ENCODE results near the gene CXorf66. TPM values are rescaled to one million over a fixed set of nuclear protein-coding genes. Genes with fewer than 3 reads are reported as not detected.
"Not testable (repeated sequence)": the region's sequence is repeated elsewhere in the genome, so short reads cannot be mapped to it uniquely, and the experiment has no call there.

Gene CXorf66
- total RNA-seq (2014; rRNA removed; shearing (Covaris generic)): not detected in 2 replicates

DNA sequence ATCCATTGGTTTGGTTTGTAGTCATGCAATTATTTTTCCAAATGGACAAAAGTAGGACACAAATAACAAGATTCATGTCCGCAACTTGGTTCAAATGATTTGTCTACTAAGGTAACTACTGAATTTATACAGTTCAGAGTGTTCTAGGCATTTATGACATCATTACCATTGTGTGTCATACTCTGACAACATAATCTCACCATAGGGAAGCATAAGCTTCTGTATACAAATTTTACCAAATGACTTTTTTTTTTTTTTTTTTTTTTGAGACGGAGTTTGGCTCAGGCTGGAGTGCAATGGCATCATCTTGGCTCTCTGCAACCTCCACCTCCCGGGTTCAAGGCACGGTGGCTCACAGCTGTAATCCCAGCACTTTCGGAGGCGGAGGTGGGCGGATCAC is at the start of gene CXorf66:
TSS of gene CXorf66 (minus strand) at position 101 of the 400 bp plus-strand sequence. CDS start at position 76, 25 bp downstream.
- no peak for DNase-seq (ENCODE audit: low read depth)

DNA sequence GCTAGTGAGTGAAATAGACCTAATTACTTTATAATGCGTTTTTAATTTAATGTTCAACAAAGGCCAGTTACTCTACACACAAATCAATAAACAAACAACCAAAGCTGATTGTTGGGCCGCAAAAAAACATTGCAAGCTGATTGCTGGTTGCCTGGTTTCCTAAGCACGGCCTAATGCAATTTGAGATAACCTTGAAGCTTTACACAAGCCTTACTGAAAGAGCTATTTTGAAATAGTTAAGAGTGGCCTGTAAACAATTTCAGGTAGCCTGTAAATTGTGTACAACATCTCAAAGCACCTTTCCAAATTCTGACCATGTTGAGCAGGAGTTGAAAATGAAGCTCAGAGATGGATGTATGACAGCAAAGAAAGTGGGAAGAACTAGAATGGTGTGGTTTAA is 17.5 kb upstream of the CXorf66 start:
- DNase-seq (ENCODE audit: low read depth): no peak

DNA sequence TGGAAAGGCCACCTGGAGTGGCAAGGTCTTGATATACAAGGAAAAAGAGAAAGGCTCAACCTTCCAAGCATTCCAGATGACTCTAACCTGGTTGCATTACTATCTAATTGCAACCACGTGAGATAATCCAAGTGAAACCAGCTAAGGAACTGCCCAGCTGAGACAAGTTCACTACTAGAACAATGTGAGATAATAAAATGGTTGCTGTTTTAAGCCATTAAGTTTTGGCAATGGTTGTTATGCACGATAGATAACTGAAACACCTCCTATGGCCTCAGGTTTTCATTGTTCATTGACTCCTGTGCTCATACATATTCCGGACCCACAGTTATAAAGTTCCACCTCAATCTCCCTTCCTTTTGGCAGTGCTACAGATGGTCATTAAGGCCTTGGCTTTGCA is 9.2 kb upstream of the CXorf66 start:
- no peak for DNase-seq (ENCODE audit: low read depth)

DNA sequence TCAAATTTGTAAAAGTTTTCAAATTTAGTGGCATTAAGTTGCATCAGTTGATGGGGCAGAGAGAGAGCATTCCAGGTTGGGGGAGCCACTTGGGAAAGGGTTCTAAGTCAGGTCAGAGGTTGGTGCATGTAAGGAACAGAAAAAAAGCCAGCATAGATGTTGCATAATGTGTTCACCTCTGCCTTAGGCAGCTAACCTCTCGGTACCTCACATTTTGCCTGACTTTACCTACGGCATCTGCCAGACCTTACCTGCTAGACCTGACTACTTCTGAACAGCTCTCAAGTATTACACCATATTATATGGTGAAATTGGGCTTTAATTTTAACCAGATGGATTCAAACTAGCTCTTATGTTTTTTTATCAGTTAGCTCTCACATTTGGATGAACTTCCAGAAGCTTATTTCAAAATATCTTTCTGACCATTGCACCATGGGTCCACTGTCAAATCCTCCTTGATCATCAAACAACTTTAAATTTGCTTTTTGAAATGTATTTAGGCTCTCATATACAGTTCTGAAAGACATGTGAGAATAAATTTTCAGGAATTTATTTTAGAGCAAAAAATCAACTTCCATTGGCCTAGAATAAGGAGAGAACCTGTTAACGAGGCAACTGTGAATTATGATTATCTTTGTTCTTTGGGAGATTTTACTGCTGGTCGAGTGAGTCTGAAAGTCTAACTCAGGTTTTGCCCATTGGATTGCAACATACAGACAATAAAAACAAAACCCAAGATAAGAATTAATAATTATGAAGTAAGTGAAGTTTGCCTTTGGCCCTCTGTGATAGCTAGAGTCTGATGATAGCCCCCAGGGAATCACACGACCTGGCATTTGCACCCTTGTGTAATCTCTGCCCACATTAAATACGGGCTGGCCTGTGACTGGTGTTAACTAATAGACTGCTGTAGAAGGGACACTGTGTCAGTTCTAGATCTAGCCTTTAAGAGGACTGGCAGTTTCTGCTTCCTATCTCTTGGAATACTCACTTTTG is 7.6 kb upstream of the CXorf66 start:
- DNase-seq (ENCODE audit: low read depth): no peak

- DNase-seq (ENCODE audit: low read depth): no peak
Measured at GRCh38 chrX:139972113-139972512, 6.8 kb upstream of the CXorf66 start.

GRCh38 chrX:139971394-139971749 is 6.1 kb upstream of the CXorf66 start:
- no peak for DNase-seq (ENCODE audit: low read depth)

DNA sequence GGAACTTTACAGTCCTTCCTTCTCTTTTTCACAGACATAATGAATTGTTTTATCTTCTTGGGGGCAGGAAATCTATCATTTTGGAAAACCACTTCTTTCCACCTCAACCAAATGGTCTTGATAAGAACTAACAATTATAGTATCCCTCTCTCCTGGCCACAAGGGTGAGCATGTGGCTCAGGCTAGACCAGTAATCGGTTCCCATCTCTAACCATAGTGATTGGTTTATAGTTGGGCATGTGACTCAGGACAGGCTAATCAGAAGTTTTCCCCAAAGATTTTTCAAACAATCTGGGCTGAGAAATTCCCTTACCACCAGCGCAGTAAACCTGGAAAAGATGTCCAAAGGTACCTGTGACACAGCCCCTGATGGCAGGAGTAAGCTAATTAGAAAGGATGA is 4.0 kb upstream of the CXorf66 start:
- no peak for DNase-seq (ENCODE audit: low read depth)

DNA sequence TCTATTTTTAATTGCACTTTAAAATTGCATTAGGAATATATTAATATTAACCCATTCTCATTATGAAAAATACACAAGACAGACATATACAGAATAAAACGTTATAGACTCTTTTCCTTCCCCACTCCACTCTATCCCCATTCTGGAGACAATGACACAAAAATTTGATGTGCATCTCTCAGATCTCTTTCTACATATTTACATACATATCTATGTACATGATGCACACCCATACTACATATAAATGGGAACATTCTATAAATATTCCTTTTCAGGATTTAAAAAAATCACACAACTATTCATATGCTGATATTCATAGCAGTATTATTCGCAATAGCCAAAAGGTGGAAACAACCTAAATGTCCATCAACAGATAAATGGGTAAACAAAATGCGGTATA is 2.4 kb upstream of the CXorf66 start:
- DNase-seq (ENCODE audit: low read depth): no peak

DNA sequence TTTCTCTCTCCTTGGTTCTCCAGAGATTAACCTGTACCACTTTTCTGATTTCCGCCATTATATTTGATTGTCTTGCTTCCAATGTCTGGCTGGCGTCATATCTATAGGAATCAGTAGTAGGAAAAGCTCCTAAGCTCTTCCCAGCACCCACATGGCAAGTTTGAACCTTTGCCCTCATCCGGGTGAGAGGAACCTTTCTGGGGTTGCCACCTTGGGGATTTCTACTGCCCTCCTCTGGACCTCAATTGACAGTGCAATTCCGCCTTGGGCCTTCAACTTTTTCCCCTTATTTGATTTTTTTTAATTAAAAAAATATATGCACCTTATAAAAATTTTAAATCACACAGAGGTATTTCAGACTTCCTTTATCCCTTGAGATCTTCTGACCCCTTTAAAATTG is 2.0 kb upstream of the CXorf66 start:
- DNase-seq (ENCODE audit: low read depth): peak; percentile 11

DNA sequence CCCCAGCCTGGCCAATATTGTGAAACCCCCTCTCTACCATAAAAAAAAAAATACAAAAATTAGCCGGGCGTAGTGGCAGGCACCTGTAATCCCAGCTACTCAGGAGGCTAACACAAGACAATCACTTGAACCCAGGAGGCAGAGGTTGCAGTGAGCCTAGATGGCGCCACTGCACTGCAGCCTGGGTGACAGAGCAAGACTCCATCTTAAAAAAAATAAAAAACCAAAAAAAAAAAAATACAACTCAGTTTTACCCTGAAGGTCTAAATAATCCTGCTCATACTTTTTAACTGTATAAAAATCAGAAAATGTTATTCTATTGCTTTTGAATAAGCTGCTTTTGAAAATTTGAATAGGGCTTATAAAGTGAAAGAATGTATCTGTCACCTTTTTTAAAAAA is 838 bp upstream of the CXorf66 start:
- not testable (repeated sequence) for DNase-seq (ENCODE audit: low read depth)

GRCh38 chrX:139961091-139961490 is 4.2 kb downstream of the CXorf66 start:
- not testable (repeated sequence) for DNase-seq (ENCODE audit: low read depth)

DNA sequence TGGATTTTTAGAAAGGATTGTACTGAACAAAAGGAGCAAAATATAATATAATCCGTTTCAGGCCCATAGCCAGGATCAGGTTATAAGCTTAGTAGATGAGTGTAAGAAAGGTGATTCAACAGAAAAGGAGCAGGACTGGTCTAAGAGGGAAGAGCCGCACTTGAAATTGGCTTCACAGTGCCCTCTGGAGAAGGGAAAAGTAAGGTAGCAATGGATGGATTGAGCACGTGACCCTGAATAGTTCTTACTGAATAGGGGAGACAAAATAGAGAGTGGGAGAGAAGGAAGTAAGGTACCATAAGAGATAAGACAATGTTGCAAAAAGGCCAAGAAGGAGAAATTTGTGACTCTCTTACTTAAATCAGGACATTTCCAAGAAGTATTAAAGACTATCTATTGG is 15.6 kb downstream of the CXorf66 start:
- DNase-seq (ENCODE audit: low read depth): no peak

DNA sequence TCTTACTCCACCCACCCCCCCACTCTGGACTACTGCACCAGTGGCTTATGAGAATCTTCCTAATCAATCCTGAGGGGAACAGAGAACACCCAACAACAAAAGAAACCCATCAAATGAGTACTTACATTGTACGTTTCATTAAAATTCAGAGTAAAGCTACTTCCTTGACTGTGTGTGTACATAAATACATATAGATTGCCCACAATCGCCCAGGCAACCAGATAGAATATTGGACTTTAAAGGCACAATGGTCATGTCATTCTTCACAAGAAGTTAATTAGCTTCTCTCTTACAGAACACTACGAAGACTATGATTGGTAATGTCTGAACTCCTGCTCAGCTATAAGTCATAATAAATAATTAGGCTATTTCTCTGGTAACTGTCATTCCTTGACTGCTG is 20.2 kb downstream of the CXorf66 start:
- no peak for DNase-seq (ENCODE audit: low read depth)

GRCh38 chrX:139936259-139936658 is 29.1 kb downstream of the CXorf66 start:
- no peak for DNase-seq (ENCODE audit: low read depth)

DNA sequence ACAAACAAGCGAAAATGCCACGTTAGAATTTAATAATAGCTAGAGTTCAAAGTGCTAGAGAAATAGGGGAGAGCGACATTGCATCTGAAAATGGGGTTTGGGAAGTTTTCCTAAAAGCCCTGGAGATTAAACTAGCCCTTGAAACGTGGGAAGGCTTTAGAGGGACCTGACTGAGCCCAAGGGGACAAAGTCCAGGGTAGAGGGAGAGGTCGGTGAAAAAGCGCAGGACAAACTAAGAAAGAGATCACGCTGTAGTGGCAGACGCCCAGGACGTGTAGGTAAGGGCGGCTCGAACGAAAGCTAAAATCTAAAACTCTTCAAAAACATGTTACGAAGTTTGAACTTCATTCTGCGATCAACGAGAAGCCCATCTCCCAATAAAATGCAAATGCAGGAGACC is 31.4 kb downstream of the CXorf66 start:
- no peak for DNase-seq (ENCODE audit: low read depth)

GRCh38 chrX:139932901-139933796 is 32.2 kb downstream of the CXorf66 start, which contains the start of gene ATP11C:
Gene ATP11C, minus strand, starts transcription at chrX:139933053. Its CDS starts 1,011 bp downstream, at chrX:139932042.
- DNase-seq (ENCODE audit: low read depth): peak; percentile 87

DNA sequence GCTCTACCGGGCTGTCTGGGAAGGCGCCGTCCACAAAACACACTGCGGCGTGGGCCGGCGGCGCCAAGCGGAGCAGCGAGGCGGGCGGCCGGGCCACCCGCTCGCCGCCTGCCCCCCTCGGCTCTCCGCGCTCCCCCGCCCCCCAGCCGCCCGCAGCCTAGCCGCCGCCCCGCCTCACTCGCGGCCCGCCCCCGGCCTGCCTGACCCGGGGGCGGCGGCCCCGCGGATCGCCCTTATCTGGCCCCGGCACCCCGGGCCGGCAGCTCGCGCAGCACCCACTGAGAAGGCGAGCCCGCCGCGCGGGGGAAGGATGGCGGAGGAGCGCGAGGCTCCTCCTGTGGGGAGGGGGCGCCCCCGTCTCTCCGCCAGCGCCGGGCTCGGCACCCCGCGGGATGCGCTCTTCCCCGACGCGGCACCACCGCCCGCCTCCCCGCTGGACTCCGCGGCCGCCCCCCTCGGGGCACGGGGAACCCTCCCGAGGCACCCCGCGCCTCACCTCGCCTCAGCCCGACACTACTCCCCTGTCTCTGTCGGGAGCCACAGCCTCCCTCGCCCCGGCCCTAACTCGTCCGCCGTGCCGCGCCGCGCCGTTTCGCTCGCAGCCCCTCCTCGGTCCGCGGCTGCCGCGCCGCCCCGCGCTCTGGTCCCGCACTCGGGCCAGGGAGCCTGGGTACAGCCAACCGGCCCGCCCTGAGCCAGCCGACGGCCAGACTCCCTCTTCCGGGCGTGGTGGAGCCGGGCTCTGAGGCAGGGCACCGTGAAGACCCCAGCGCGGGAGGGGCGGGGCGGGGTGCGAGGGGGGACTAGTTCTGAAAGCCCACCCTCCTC is 33.0 kb downstream of the CXorf66 start:
- peak; percentile 50 for DNase-seq (ENCODE audit: low read depth)

DNA sequence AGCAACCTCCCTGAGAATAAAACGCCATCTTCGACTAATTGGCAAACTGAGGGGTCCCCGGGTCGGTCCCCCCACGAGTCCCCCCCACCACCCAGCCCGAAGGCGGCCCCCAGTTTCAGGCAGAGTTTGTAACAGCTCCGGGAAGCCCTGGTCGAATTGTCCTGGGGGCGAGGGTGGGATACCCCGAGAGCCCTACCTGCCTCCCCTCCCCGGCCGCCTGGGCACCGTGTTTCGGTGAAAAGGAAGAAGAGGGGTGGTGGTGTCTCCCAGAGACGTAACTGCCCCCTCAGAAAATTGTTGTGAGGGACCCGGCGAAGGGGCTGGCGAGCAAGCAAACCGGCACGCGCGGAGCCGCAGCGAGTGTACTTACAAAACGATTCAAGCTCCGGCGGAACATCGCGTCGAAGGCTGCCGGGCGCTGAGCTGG is 33.7 kb downstream of the CXorf66 start:
- no peak for DNase-seq (ENCODE audit: low read depth)

GRCh38 chrX:139930916-139931645 is 34.2 kb downstream of the CXorf66 start:
- peak; percentile 23 for DNase-seq (ENCODE audit: low read depth)

- DNase-seq (ENCODE audit: low read depth): no peak
Measured at GRCh38 chrX:139930401-139930800, 34.9 kb downstream of the CXorf66 start.

GRCh38 chrX:139929876-139930275 is 35.4 kb downstream of the CXorf66 start:
- DNase-seq (ENCODE audit: low read depth): no peak

Data from Daoy (cell line).